RWPE2 (cell line): Measurements from ENCODE around the gene WDR37.

Source experiments
- ATAC-seq: fragments of 200-7000 bp; cut with Tn5 transposase; 3 replicates; pipeline ENCODE4 v1.9.1; 2021; ENCODE audit warnings: low read depth
- DNase-seq: peaks from one replicate; pipeline ENCODE4 v3.0.0-alpha.2; 2020; ENCODE audit warnings: low spot score
- H3K27ac ChIP-seq: fragments of 450-650 bp; 2 replicates; pipeline ENCODE4 v1.5.1; 2017; ENCODE audit warnings: mild to moderate bottlenecking; ENCODE audit not compliant: poor library complexity, severe bottlenecking
- H3K27me3 ChIP-seq: fragments of 250-450 bp; sonication (Bioruptor Pico); 2 replicates; pipeline ENCODE4 v1.5.1; 2021; ENCODE audit warnings: mild to moderate bottlenecking, moderate library complexity; ENCODE audit not compliant: insufficient read depth, poor library complexity, severe bottlenecking
- H3K36me3 ChIP-seq: fragments of 250-450 bp; sonication (Bioruptor Pico); 2 replicates; pipeline ENCODE4 v1.5.1; 2020; ENCODE audit warnings: low read depth, mild to moderate bottlenecking, moderate library complexity
- H3K4me1 ChIP-seq: fragments of 250-450 bp; sonication (Bioruptor Pico); 2 replicates; pipeline ENCODE4 v1.5.1; 2021; ENCODE audit warnings: mild to moderate bottlenecking, moderate library complexity; ENCODE audit not compliant: insufficient read depth, poor library complexity, severe bottlenecking
- H3K4me3 ChIP-seq: fragments of 250-450 bp; sonication (Bioruptor Pico); 2 replicates; pipeline ENCODE4 v1.5.1; 2021; ENCODE audit warnings: mild to moderate bottlenecking, moderate library complexity; ENCODE audit not compliant: severe bottlenecking
- H3K9me3 ChIP-seq: fragments of 250-450 bp; sonication (Bioruptor Pico); 2 replicates; pipeline ENCODE4 v1.5.1; 2021; ENCODE audit warnings: mild to moderate bottlenecking, moderate library complexity; ENCODE audit not compliant: severe bottlenecking
- TF ChIP-seq, protein P1 (sequence below): fragments of 450-650 bp; IDR thresholded peaks from one replicate; pipeline ENCODE4 v1.5.1; 2017; ENCODE audit warnings: mild to moderate bottlenecking, moderate library complexity; ENCODE audit not compliant: poor library complexity, severe bottlenecking

Gene WDR37

DNA sequence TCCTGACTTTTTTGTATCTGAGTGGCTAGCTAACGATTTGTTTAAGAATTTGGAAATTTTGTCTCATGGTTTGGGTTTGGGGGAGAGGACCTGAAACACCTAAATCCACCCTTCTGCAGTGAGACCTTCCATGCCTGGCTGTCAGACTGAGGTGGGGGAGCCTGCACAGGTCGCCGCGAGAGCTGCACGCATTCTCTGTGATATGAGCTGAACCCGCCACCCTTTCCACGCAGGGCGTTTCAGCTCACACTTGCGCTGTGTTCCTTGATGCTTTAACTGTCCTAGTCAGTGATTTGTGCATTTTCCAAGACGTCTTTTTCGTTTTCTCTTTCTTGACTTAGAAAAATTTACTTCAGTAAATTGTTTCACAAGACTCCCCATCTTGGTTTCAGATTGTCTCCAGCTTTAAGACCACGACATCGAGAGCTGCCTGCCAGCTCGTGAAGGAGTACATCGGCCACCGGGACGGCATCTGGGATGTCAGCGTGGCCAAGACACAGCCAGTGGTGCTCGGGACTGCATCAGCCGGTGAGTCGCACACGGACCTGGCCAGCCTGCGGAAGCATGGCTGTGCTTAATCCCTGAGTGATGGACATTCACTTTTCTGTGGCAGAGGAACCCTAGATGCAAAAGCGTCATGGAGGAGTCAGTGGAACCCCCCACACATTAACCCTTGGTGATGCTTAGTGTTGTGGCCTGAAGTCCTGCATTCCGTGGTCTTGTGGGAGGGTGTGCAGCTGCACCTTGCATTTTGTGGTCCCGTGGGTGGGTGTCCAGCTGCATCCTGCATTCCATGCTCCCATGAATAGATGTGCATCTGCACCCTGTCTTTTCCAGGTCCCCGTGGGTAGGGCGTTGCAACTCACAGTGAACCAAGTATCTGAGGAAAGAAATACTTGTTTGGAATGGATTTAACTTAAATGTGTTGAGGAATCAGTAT is 28.1 kb downstream of the WDR37 start:
- no peaks in the 10 kb centered on the region for H3K9me3 ChIP-seq
- no peak for DNase-seq
- H3K27me3 ChIP-seq = no peaks in the 10 kb centered on the region
- no peak overlapping the region for H3K27ac ChIP-seq
- H3K4me1 ChIP-seq = no peaks in the 10 kb centered on the region
- TF ChIP-seq, protein P1, sequence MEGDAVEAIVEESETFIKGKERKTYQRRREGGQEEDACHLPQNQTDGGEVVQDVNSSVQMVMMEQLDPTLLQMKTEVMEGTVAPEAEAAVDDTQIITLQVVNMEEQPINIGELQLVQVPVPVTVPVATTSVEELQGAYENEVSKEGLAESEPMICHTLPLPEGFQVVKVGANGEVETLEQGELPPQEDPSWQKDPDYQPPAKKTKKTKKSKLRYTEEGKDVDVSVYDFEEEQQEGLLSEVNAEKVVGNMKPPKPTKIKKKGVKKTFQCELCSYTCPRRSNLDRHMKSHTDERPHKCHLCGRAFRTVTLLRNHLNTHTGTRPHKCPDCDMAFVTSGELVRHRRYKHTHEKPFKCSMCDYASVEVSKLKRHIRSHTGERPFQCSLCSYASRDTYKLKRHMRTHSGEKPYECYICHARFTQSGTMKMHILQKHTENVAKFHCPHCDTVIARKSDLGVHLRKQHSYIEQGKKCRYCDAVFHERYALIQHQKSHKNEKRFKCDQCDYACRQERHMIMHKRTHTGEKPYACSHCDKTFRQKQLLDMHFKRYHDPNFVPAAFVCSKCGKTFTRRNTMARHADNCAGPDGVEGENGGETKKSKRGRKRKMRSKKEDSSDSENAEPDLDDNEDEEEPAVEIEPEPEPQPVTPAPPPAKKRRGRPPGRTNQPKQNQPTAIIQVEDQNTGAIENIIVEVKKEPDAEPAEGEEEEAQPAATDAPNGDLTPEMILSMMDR = no peak
- H3K4me3 ChIP-seq = no peak overlapping the region
- ATAC-seq = no peak
- H3K36me3 ChIP-seq = peaks cover 65% of the 10 kb centered on the region

DNA sequence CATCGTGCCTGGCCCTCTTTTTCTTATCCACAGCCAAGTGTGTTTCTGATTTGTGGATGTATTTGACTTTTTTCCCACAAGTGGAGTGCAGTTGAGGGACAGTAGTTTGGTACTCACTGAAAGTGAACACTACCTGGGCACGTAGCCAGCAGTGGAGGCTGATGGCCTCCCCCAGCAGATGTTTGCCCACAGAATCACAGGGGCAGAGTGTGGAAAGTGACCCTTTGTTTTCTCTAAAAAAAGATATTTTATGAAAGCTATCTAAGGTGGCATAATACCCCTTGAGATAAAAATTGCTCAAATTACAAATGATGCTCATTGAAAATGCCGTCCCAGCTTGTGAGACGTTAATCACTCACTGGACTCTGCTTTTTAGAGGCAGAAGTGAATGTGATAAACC is 29.1 kb downstream of the WDR37 start:
- Histone ChIP-seq H3K4me3 (no peak overlapping the region), H3K9me3 (no peaks in the 10 kb centered on the region), H3K36me3 (peaks cover 55% of the 10 kb centered on the region), H3K27me3 (no peaks in the 10 kb centered on the region), H3K4me1 (no peaks in the 10 kb centered on the region), H3K27ac (no peak overlapping the region)
- TF ChIP-seq, protein P1 = no peak
- no peak for ATAC-seq
- no peak for DNase-seq

DNA sequence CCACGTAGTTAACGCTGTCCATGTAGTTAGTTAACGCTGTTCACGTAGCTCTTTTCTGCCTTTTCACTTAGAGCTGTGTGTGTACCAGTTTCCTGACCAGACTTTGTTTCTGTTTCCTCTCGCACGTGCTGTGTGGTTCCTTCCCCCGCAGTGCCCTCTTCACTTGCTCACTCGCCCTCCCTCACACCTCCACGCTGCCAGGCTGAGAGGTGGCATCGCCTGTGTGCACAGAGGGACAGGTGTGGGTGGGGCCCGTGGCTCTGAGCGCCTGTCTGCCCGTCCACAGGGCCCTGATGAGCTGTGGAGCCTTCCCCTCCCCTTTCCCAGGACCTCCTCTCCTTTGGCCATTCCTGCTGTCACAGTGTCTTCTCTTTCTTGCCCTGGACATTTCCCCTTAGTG is 30.6 kb downstream of the WDR37 start:
- H3K4me3 ChIP-seq = no peak overlapping the region
- ATAC-seq (no peak), DNase-seq (no peak)
- no peak overlapping the region for H3K27ac ChIP-seq
- H3K27me3 ChIP-seq = no peaks in the 10 kb centered on the region
- H3K9me3 ChIP-seq = no peaks in the 10 kb centered on the region
- H3K4me1 ChIP-seq = no peaks in the 10 kb centered on the region
- peaks cover 53% of the 10 kb centered on the region for H3K36me3 ChIP-seq
- TF ChIP-seq, protein P1 = no peak

DNA sequence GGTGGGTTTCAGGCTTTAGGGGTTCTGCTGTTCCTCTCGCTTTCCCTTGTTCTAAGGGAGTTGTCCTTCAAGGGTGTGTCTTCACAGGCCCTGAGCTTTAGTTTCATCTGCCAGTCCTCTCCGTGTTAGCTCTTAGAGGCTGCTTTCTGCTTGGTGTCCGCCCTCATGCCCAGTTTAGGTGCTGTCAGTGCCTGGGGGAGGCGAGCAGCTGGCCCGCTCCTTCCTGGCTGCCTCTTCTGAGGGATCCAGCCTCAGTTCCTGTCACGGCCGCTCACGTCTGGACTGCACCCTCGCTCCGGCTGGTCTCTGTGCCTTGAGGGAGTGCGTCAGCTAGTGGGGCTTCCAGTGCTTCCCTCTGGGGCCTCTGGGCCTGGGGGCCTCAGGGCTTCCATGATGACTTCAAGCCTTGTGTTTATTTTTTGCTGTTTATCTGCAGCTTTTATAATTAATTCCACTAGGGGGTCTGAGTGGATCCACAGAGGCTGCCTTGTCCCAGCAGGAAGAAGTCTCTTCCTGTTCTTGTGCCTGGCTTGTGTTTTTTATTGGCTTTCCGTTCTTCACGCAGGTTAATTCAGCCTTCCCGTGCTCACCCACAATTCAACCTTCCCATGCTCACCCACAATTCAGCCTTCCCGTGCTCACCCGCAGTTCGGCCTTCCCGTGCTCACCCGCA is 33.0 kb downstream of the WDR37 start:
- Histone ChIP-seq H3K9me3 (no peaks in the 10 kb centered on the region), H3K27ac (no peak overlapping the region), H3K4me3 (no peak overlapping the region), H3K27me3 (no peaks in the 10 kb centered on the region), H3K4me1 (no peaks in the 10 kb centered on the region), H3K36me3 (peaks cover 52% of the 10 kb centered on the region)
- DNase-seq = no peak
- ATAC-seq = no peak
- TF ChIP-seq, protein P1 = no peak
